8988T (cell line): ENCODE results near the gene ZKSCAN7.
"Not testable (repeated sequence)": the region's sequence is repeated elsewhere in the genome, so short reads cannot be mapped to it uniquely, and the experiment has no call there.

Experiments used
- DNase-seq: peaks from one replicate; pipeline ENCODE4 v3.0.0; 2011

Gene ZKSCAN7

GRCh38 chr3:44577354-44577952, 22.5 kb downstream of the ZKSCAN7 start:
- not testable (repeated sequence) for DNase-seq

GRCh38 chr3:44578316-44578715, 23.3 kb downstream of the ZKSCAN7 start:
- not testable (repeated sequence) for DNase-seq

- DNase-seq = not testable (repeated sequence)
Measured at GRCh38 chr3:44578924-44579515, 24.0 kb downstream of the ZKSCAN7 start.

GRCh38 chr3:44579749-44580148, 24.8 kb downstream of the ZKSCAN7 start:
- not testable (repeated sequence) for DNase-seq

GRCh38 chr3:44580971-44581370, 26.0 kb downstream of the ZKSCAN7 start:
- not testable (repeated sequence) for DNase-seq

- peak; percentile 39 for DNase-seq
Measured at GRCh38 chr3:44584646-44585501, 29.9 kb downstream of the ZKSCAN7 start, which contains the start of gene ZNF660. Gene ZNF660, plus strand, starts transcription at chr3:44584964. Its CDS starts 9,230 bp downstream, at chr3:44594194.

- no peak for DNase-seq
Measured at GRCh38 chr3:44596621-44597020, 41.6 kb downstream of the ZKSCAN7 start.

- DNase-seq = no peak
Measured at GRCh38 chr3:44601749-44602148, 46.8 kb downstream of the ZKSCAN7 start.

- no peak for DNase-seq
Measured at GRCh38 chr3:44612678-44613077, 57.7 kb downstream of the ZKSCAN7 start.
